Measurements from ENCODE around the gene ERC2.

DNA sequence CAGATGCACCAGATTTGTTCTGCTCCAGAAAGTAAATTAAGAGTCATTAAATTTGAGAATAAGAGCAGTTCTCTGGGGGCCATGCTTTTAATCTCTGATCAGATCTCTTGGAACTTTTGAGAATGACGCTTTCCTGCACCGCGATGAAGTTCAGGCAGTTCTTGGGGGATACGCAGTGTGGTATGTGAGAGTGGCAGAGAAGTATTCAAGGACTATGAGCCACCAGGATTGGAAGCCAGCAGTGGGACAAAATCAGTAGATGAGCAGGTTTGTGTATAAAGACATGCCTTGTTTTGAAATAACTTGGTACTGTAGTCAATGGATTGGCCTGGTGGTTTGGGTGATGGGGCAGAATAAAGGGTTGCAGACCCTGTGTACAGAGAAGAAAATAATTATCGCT is 483.6 kb downstream of the ERC2 start:
- TF ChIP-seq PAX5 (IDR thresholded peaks at IDR 0.05; ENCODE audit: insufficient read depth, low read length, severe bottlenecking) (no peak), POLR2A (IDR thresholded peaks at IDR 0.05; ENCODE audit: low read depth, low read length) (no peak), POLR2AphosphoS5 (IDR thresholded peaks at IDR 0.05; ENCODE audit: low read depth, low read length) (no peak)
